ENCODE measurements around the gene CRISP1. TPM values are rescaled to one million over a fixed set of nuclear protein-coding genes. Genes with fewer than 3 reads are reported as not detected.
A peak's percentile ranks its signal among the peaks of the same experiment; 100 is the strongest.
"Not testable (repeated sequence)": the region's sequence is repeated elsewhere in the genome, so short reads cannot be mapped to it uniquely, and the experiment has no call there.

CRISP1 gene, protein sequence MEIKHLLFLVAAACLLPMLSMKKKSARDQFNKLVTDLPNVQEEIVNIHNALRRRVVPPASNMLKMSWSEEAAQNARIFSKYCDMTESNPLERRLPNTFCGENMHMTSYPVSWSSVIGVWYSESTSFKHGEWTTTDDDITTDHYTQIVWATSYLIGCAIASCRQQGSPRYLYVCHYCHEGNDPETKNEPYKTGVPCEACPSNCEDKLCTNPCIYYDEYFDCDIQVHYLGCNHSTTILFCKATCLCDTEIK
- polyA plus RNA-seq (ENCODE audit: insufficient read length in 3 of 3) = under 1 TPM in 2 of 3 donors, not detected in 1; 0.06 to 0.13 TPM
- long read RNA-seq, donor 1 = 0 reads
- long read RNA-seq, donor 2 = 0 reads
- long read RNA-seq, donor 3 = 0 reads
- long read RNA-seq, donor 4 = 0 reads
- long read RNA-seq, donor 5 = 0 reads
- long read RNA-seq, donor 6 = 0 reads
- long read RNA-seq, donor 7 = 0 reads
- long read RNA-seq, donor 8 = 0 reads
- long read RNA-seq, donor 9 = 0 reads
- long read RNA-seq, donor 10 = 0 reads
- long read RNA-seq, donor 11 = 0 reads
- long read RNA-seq, donor 12 = 0 reads
- long read RNA-seq, donor 13 = 0 reads
- long read RNA-seq, donor 14 = 0 reads
- long read RNA-seq, donor 15 = 0 reads
- long read RNA-seq, donor 16 = 0 reads

DNA sequence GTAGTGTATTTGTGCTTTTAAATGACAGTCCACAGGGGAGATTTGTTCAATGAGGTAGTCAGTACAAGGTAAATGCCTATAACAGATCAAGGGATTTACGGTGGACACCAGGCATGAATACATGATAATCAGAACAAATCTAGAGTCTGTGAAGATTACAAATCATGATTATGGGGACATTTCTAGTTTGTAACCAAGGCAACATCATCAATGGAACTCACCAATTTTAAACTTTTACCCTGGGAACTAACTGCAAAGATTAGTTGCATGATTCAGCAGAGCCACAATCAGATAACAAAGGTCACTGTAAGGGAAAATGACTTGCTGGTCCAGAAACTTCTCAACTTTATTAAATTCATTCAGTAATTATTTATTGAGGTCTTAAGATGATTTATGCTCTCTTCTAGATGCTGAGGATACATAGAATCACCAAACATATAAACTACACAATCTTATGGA is at the start of gene CRISP1:
Gene CRISP1, minus strand, starts transcription at position 51 of the 459 bp plus-strand sequence. CDS start 9,135 bp downstream, outside the sequence.
- no peak for DNase-seq

DNA sequence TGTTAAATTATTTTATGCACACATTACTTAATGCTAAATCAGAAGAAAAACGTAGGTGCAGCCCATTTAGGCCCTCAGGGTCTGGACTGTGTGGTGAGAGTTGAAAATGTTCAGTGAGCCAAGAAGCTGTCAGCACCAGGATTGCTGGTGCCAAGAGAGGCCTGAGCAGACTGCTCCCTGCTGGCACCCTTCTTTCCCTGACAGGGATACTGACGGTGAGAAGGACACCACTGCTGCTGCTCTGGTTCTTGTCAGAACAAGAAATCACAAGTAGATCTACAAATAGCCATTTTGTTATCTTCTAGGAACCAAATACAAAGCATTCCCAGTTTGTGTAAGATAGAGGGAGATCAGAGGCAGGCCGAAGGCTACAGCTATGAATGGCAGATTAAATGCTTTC is 48.7 kb upstream of the CRISP1 start:
- DNase-seq = no peak

DNA sequence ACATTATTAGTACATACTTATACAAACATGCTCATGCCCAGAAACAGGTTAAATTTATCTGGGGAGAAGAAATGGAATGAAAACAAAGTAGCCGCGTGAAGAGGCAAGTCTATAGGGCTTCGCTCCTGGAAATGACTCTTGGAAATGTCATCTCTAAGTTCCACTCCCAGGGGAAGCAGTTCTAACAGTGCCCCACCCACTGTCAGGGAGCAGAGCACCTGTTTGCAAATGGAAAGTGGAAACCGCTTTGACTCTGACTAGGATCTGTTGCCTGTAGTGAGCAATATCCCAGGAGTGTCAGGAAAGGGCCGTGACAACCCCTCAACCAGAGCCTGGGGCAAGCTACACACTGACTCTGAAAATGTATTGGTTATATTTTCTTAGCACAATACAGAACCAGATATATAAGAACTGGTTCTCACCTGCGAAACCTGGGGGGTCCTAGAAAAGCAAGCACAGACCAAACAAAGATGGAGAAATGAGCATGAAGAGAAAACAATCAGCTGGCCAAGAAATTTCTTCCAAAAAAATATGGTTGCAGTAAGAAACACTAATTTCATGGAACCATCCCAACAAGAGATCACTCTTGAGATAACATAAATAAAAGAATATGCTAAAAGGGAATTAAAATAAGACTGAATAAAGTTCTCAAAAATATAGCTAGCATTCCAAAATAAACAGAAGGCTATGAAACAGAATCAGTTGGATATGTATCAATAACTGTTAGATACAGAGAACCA is 47.5 kb upstream of the CRISP1 start:
- DNase-seq = no peak

DNA sequence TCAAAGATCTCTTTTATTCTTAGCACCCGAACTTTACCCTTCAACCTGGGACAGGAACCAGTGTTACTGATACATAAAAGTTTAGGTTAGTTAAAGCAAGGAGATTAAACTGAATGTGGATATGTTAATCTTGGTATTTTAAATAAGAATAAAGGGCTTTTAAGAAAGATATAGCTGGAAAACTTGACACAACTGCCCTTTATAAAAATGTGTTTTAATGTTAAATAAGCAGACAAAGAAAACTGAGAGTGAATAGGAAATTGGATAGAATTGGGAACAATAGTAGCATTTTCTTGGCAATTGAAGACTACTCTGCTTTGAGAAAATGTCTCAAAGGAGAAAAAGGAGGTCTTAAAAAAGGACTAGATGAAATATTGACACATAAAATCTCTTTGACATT is 45.9 kb upstream of the CRISP1 start:
- no peak for DNase-seq

DNA sequence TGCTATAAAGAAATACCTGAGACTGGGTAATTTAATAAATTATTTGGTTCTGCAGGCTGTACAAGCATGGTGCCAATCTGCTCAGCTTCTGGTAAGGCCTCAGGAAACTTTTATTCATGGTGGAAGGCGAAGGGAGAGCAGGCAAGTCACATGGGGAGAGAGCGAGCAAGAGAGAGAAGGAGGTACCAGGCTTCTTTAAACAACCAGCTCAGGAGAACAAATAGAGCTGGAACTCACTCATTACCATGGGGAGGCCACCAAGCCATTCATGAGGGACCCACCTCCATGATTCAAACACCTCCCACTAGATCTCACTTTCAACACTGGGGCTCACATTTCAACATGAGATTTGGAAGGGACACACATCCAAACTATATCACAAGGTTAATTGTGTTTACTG is 44.9 kb upstream of the CRISP1 start:
- DNase-seq = no peak

DNA sequence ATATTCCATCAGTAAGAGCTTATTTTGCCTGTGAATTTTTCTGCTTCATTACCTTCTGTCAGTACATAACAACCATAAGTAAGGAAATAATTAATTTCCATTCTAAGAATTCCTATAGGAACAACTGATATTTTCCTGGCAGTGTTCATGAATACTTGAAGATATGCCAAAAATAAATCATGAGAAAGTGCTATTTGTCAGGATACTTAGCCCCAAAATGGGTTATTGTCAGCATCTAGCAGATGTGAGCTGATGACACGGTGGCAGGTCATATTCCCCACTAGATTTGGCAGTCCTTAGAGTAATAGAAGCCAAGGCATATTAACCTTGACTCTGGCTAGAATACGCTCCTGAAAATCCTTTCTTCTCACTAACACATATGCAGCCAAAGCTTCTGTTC is 43.2 kb upstream of the CRISP1 start:
- no peak for DNase-seq

DNA sequence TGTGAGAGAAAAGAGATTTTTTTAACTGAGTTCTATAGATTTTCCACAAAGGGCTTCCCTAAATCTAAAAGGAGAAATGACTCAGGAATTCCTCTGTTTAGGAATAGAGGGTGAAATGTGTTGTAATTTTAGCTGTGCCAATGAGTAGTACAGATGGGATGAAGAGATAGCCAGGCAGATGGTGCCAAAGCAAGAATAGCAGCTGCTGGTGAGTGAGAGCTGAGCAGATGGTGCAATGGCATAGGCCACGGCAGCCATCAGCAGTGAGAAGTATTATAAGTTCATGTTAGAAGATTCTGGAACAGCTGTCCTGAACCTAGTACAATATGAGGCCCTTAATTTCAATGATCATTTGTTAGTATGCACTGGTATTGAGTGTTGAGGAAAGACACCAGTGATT is 40.2 kb upstream of the CRISP1 start:
- no peak for DNase-seq

DNA sequence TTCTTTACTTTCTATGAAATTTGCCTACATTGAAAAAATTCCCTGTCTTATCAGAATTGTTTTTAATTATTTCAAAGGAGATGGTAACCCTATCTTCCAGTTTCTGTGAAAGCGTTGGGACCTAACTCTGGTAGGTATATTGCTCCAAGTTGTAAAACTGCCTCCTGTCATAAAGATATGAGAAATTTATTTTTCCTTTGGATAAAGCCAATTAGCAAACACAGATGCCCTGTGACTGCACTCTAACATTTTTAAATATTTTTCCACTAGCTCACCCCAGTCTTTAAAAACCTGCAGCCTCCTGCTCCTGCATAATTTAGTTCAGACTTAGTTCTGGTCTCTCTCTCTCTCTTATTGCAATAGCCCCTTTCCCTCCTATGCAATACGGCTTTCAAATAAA is 39.0 kb upstream of the CRISP1 start:
- DNase-seq = no peak

DNA sequence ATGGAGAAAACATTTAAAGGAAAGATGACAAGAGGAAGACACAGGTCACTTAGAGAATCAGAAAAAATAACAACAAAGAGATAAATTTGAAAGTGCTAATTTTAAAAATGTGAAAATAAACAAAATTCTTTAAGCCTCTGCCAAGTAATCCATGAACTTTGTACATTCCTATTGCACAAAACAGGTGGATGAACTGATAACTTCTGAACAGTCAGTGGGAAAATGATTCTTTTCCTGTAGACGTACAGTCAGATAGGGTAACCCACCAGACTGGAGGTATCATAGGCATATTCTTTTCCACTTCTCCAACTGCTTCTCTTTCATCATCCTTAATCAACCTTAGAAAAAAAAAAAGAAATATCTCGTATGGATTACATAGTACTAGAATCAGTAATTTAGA is 36.5 kb upstream of the CRISP1 start:
- DNase-seq = no peak

DNA sequence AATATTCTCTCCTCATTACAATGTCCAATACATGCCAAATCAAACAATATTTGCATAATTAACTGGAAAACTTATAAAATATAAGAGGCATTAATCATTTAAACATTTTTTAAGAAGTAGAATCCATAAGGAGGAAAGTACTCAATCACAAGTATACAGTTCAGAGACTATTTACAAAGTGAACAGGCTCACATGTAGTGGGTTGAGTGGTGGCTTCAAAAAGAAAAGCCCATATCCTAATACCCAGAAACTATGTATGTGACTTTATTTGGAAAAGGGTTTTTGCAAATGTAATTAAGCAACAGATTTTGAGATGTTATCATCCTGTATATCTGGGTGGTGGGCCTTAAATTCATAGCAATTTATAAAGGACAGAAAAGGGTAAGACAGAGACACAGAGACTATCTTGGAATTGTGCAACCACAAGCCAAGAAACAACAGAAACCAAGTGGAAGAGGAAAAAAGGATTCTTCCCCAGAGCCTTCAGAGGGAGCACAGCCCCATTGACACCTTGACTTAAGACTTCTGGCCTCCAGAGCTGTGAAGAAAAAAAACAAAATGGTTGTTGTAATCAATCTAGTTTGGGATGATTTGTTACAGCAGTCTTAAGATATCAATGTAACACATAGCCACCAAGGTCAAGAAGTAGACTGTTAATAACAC is 32.7 kb upstream of the CRISP1 start:
- DNase-seq = no peak

DNA sequence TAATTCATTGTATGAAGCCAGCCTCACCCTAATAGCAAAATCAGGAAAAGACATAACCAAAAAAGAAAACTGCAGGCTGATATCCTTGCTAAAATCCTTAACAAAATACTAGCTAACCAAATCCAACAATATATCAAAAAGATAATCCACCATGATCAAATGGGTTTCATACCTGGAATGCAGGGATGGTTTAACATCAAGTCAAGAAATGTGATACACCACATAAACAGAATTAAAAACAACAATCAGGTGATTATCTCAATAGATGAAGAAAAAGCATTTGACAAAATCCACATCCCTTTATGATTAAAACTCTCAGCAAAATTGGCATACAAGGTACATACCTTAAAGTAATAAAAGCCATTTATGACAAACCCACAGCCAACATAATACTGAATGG is 29.2 kb upstream of the CRISP1 start:
- not testable (repeated sequence) for DNase-seq

DNA sequence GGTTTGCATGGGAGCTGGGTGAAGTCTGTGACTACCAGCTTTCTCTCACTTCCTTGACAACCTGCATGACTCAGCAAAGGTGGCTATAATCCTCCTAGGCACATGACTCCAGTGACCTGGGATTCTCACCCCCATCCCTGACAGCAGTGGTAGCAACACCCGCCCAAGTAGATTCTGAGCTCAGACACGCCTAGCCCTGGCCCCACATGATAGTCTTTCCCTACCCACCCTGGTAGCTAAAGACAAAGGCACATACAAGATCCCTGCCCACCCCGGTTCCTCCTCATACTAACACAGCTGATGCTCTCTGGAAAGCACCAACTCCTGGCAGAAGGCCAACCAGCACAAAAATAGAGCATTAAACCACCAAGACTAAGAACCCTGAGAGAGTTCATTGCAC is 25.9 kb upstream of the CRISP1 start:
- DNase-seq = no peak

DNA sequence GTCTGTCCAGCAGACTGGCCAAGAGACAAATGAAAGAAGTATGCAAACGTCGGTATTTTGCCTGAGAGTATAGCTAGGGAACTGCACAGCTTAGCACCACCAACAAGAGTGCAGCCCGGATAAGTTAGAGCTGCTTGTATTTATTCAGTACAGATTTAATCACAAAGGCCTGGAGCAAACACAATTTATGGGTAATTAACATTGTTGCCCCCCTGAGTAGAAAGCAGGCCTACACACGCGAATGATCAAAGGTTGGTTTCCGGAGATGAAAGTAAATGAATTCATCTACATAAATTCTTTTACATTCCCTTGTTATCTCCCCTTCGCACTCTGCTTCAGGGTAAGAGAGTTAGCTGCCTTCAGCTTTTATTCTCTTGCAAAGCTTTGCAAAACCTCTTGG is 24.7 kb upstream of the CRISP1 start:
- peak; percentile 40 for DNase-seq

DNA sequence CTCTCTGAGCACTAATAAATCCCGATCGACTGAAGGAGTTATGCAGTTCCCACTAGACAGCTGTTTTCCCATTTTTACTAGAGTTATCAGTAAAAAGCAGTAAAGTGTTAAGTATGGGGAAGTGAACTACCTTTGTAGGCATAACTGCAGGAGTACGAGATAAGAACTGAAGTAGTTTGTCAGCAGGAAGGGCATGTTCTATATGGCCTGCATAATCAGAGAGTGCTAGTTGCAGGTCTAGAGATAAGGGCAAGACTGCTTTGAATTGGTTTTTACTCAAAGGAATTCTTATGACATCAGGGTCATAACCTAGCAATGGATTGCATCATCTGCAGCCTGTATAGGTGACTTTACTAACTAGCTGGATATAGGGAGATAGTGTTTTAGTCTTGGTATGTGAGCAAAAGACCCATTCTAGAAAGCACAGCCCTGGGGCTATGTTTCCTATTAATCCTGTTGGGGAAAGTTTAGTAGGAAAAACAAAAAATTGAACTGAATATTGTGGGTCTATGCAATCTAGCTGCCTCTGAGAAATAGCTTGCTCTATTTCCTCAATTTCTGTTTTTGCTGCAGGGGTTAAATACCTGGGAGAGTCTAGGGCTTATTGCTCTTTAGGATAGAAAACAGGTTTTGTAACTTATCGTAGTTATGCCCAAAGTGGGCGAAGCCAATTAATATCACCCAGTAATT is 22.6 kb upstream of the CRISP1 start:
- DNase-seq = no peak

DNA sequence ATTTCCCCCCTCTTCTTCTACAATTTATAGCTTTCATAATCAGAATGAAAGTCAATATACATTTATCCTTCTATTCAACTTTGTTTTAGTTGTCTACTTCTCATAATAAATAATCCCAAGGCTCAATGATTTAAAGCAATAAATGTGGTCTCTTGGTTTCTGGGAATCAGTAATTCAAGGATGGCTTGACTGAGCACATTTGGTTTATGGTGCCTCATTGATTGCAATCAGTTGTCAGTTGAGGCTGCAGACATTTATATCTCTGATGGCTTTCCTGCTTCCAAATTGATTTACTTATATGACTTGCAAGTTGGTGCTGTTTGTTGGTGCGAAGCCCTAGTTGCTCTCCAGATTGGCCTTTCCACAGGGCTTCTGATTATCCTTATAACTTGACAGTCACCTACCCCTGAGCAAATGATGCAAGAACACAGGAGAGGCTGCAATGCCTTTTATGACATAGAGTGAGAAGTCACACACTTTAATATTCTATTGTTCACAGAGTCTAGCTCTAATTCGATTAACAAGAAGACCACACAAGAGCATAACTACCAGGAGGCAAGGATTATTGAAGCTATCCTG is 2.7 kb upstream of the CRISP1 start:
- no peak for DNase-seq

DNA sequence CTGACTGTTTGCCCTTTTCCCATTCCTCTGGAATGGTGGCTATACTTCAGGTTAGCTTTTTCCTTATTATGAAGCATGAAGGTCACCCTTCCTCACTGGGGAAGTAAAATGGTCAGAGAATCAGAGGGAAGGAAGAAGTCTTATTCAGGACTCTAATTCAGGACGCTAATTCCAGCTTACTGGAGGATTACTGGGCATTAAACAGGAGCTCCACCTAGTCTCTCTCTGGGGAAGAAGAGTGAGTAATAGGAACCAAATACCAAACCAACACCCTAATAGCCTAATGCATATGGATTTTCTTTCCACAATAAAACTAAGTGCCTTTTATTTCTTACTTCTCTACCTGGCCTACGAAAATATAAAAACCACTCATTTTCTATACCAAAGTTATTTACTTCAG is 10.1 kb downstream of the CRISP1 start:
- no peak for DNase-seq

DNA sequence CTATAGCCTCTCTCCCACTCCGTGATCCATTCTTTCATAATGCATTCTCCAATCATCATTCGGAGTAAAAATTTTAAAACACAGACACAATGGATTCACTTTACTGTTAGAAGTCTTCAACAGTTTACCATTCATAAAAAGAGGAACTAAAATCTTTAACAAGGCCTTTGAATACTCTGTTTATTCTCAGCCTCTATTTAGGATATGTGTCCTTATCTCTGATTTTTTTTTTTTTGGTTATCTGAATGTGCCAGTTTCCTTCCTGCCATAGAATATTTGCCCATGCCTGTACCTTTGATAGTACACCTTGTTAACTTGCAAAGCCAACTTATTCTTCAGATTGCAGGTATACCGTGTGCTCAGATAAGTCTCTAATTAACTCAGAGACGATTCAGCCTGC is 11.1 kb downstream of the CRISP1 start:
- DNase-seq = no peak

DNA sequence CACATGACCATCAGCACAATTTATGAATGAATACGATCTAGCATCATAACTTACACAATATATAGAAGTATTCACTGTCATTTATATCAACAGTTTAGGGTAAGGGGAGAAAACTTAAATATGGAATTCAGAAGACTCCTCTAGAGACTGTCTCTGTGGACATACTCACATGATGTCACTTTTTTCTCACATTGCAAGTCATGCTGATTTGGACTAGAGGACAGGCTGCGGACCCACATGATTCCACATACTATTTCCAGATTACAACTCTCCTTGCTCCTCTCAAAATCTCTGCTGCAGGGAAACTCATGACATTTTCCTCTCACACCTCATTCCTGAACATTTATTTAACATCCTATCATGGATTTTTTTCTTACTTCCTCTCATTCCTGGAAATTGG is 13.4 kb downstream of the CRISP1 start:
- no peak for DNase-seq

DNA sequence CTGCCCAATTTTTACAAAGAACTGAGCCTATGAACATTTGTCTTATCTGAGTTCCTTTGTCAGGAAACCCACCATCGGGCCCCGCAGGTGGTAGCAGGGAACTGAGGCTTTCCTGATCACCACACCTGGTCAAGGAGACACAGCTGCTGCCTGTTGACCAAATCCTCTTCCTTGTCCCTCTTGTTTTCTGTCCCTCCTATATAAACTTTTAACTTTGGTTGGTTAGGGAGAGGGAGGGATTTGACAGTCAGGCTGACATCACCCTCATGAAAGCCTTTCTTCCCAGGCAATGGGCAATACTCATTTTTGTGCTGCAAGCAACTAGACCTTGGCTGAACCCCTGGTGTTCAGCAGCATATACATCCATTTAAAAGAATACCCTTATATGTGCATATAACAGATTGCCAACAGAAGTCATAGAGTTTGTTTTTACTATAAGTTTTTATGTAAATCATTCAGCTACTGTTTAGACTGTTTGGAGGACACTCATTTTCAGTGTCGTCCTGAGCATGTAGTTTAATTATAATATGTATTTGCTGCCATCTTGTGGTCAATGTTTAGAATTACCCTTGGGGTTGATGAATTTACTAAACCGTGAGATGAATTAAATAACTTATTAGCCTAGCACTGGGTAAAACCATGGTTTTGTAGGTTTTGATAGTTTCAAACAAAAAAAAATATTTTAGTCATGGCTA is 17.0 kb downstream of the CRISP1 start:
- DNase-seq = peak; percentile 34

DNA sequence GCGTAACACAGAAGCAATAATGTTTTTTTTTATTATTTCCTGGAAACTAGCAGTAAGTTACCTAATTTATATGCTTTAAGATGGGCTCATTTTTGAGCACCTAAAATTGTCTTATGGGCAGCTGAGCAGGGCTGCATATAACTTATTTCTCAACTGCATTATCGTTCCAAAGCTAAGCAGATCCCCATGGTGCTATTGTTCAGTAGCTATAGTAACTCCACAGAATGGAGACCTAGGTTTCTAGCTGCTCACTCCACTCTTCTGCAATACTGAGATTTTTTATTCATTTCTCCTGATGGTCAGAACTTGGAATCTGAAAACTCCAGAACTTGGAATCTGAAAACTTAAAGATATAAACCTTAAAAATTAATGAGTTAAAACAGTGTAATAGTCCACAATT is 18.7 kb downstream of the CRISP1 start:
- DNase-seq = no peak

DNA sequence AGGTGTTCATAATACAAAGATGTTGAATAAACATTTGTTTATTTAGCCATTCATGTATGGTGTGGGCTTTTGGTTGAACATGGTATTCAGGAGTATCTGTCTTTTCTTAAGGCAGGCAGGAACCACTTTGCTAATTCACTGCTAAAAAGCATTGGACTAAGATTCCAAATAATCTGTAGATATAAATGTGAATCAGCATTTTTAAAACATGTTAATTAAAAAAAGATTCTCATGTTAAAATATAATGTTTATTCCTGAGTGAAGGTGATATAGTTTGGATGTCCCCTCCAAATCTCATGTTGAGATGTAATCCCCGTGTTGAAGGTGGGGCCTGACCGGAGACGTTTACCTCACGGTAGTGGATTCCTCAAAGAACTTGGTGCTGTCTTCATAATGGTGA is 19.3 kb downstream of the CRISP1 start:
- DNase-seq = no peak
